ENCODE data around the gene SNX8.

GRCh38 chr7:2276107-2276506, 38.1 kb downstream of the SNX8 start:
- no peak for TF ChIP-seq POLR2A (IDR thresholded peaks at IDR 0.05)
- TF ChIP-seq, protein P1, sequence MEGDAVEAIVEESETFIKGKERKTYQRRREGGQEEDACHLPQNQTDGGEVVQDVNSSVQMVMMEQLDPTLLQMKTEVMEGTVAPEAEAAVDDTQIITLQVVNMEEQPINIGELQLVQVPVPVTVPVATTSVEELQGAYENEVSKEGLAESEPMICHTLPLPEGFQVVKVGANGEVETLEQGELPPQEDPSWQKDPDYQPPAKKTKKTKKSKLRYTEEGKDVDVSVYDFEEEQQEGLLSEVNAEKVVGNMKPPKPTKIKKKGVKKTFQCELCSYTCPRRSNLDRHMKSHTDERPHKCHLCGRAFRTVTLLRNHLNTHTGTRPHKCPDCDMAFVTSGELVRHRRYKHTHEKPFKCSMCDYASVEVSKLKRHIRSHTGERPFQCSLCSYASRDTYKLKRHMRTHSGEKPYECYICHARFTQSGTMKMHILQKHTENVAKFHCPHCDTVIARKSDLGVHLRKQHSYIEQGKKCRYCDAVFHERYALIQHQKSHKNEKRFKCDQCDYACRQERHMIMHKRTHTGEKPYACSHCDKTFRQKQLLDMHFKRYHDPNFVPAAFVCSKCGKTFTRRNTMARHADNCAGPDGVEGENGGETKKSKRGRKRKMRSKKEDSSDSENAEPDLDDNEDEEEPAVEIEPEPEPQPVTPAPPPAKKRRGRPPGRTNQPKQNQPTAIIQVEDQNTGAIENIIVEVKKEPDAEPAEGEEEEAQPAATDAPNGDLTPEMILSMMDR (IDR thresholded peaks at IDR 0.05) = no peak

All from lower leg skin (tissue), 3 donors.